Thyroid gland (tissue), 4 donors: ENCODE data around the gene GSN. TPM values are rescaled to one million over a fixed set of nuclear protein-coding genes. Genes with fewer than 3 reads are reported as not detected.
A peak's percentile ranks its signal among the peaks of the same experiment; 100 is the strongest.

Experiments used
- DNase-seq, 2 donors: peaks; one replicate each; pipeline ENCODE4 v3.0.0-alpha.2; 2019
- H3K27ac ChIP-seq, 3 donors: fragments of 200-600 bp; sonication (generic); 1 replicate in 2 of 3; 2 replicates in 1 of 3; pipeline ENCODE4 v1.5.1; 2016 to 2019; ENCODE audit warnings: mild to moderate bottlenecking in 1 of 3, moderate library complexity in 1 of 3
- H3K27me3 ChIP-seq: fragments of 200-600 bp; sonication (generic); one replicate; pipeline ENCODE4 v1.5.1; 2019
- H3K36me3 ChIP-seq, 2 donors: fragments of 200-600 bp; sonication (generic); one replicate each; pipeline ENCODE4 v1.5.1; 2016 to 2019
- H3K4me1 ChIP-seq, 2 donors: fragments of 200-600 bp; sonication (generic); one replicate each; pipeline ENCODE4 v1.5.1; 2017 to 2019
- H3K4me3 ChIP-seq, 3 donors: fragments of 200-600 bp; sonication (generic); replicated peaks in 1 of 3; 1 replicate in 2 of 3; 2 replicates in 1 of 3; pipeline ENCODE4 v1.5.1; 2016; ENCODE audit warnings: mild to moderate bottlenecking in 1 of 3
- H3K9me3 ChIP-seq: fragments of 200-600 bp; sonication (generic); one replicate; pipeline ENCODE4 v1.5.1; 2017
- POLR2A ChIP-seq, 2 donors: fragments of 450-650 bp; IDR thresholded peaks; one replicate each; pipeline ENCODE4 v1.6.1; 2017; ENCODE audit warnings: antibody characterized with exemption in 2 of 2, mild to moderate bottlenecking in 2 of 2, moderate library complexity in 1 of 2
- WGBS, 2 donors: methylation state at CpG; one replicate each; pipeline ENCODE4 v1.1.5; 2017; 5-methylcytosine and 5-hydroxymethylcytosine counted together
- intact Hi-C: fragments of 100-400 bp; cut with DNase I; formaldehyde crosslinking; loops from one replicate; pipeline ENCODE4 v1.15.1; 2023
- total RNA-seq, 4 donors: library from RNA; depleted of rRNA; stranded (reverse); fragments of >200 nt; gene quantifications; one replicate each; pipeline ENCODE4 v1.2.3, GENCODE V29; 2016
- TF ChIP-seq, protein P1 (sequence below), 6 experiments: fragments of 200-600 bp in 3 of 6; fragments of 450-650 bp in 3 of 6; sonication (generic) in 3 of 6; IDR thresholded peaks; one replicate each; pipeline ENCODE4 v1.5.1; 2016 to 2019; ENCODE audit warnings: antibody characterized with exemption in 6 of 6, mild to moderate bottlenecking in 2 of 6, inconsistent platforms in 1 of 6, moderate library complexity in 1 of 6

GSN gene
- total RNA-seq, 4 donors from 2014 or later: 1,151 to 1,624 (median 1,443) TPM

- Histone ChIP-seq H3K36me3 (no peaks in the 10 kb centered on the region), H3K27ac (peak overlapping the region; percentile 4 to 83 (median 82)), H3K9me3 (no peaks in the 10 kb centered on the region), H3K4me3 (no peak overlapping the region), H3K27me3 (no peaks in the 10 kb centered on the region), H3K4me1 (peaks cover 70 to 76% of the 10 kb centered on the region in 2 donors)
- no peak for DNase-seq
- intact Hi-C loops: no loop called here
- TF ChIP-seq POLR2A (IDR thresholded peaks at IDR 0.05): no peak
- TF ChIP-seq, protein P1, sequence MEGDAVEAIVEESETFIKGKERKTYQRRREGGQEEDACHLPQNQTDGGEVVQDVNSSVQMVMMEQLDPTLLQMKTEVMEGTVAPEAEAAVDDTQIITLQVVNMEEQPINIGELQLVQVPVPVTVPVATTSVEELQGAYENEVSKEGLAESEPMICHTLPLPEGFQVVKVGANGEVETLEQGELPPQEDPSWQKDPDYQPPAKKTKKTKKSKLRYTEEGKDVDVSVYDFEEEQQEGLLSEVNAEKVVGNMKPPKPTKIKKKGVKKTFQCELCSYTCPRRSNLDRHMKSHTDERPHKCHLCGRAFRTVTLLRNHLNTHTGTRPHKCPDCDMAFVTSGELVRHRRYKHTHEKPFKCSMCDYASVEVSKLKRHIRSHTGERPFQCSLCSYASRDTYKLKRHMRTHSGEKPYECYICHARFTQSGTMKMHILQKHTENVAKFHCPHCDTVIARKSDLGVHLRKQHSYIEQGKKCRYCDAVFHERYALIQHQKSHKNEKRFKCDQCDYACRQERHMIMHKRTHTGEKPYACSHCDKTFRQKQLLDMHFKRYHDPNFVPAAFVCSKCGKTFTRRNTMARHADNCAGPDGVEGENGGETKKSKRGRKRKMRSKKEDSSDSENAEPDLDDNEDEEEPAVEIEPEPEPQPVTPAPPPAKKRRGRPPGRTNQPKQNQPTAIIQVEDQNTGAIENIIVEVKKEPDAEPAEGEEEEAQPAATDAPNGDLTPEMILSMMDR (IDR thresholded peaks at IDR 0.05): no peak
- 44 to 71% methylated on average over 2 of the region's 2 CpGs for WGBS, 2 donors
Measured at GRCh38 chr9:121365564-121365963, 97.6 kb downstream of the GSN start.

GRCh38 chr9:121366611-121367192 is 98.7 kb downstream of the GSN start:
- H3K4me1 ChIP-seq: peaks cover 58 to 71% of the 10 kb centered on the region in 2 donors
- no peaks in the 10 kb centered on the region for H3K36me3 ChIP-seq
- no peaks in the 10 kb centered on the region for H3K27me3 ChIP-seq
- intact Hi-C loops: no loop called here
- H3K4me3 ChIP-seq: no peak overlapping the region
- WGBS, 2 donors: 87 to 88% methylated on average over 5 of the region's 5 CpGs
- H3K27ac ChIP-seq: peak overlapping the region in 2 of 3 donors; percentile 93
- H3K9me3 ChIP-seq: no peaks in the 10 kb centered on the region
- no peak for DNase-seq
- TF ChIP-seq POLR2A (IDR thresholded peaks at IDR 0.05): no peak
- TF ChIP-seq, protein P1 (IDR thresholded peaks at IDR 0.05): no peak

GRCh38 chr9:121367306-121368137 is 99.6 kb downstream of the GSN start:
- TF ChIP-seq, protein P1 (IDR thresholded peaks at IDR 0.05): no peak
- TF ChIP-seq POLR2A (IDR thresholded peaks at IDR 0.05): no peak
- intact Hi-C loops: no loop called here
- H3K4me3 ChIP-seq: peak overlapping the region in 1 of 3 donors; percentile 63
- DNase-seq: no peak
- H3K36me3 ChIP-seq: no peaks in the 10 kb centered on the region
- H3K27me3 ChIP-seq: no peaks in the 10 kb centered on the region
- H3K27ac ChIP-seq: peak overlapping the region; percentile 10 to 93 (median 93)
- peaks cover 53 to 71% of the 10 kb centered on the region in 2 donors for H3K4me1 ChIP-seq
- WGBS, 2 donors: 57 to 79% methylated on average over 4 of the region's 4 CpGs
- no peaks in the 10 kb centered on the region for H3K9me3 ChIP-seq

GRCh38 chr9:121368138-121368522 is 100.2 kb downstream of the GSN start:
- Histone ChIP-seq H3K4me1 (peaks cover 47 to 72% of the 10 kb centered on the region in 2 donors), H3K36me3 (no peaks in the 10 kb centered on the region), H3K9me3 (no peaks in the 10 kb centered on the region), H3K27me3 (no peaks in the 10 kb centered on the region), H3K4me3 (peak overlapping the region in 1 of 3 donors; percentile 63), H3K27ac (peak overlapping the region; percentile 86 to 93 (median 93))
- intact Hi-C loops: no loop called here
- TF ChIP-seq, protein P1 (IDR thresholded peaks at IDR 0.05): no peak
- no peak for TF ChIP-seq POLR2A (IDR thresholded peaks at IDR 0.05)
- WGBS, 2 donors: 61 to 68% methylated on average over 1 of the region's 1 CpG
- DNase-seq: no peak

- WGBS, 2 donors: 66 to 70% methylated on average over 8 of the region's 8 CpGs
- no peak for TF ChIP-seq POLR2A (IDR thresholded peaks at IDR 0.05)
- TF ChIP-seq, protein P1 (IDR thresholded peaks at IDR 0.05): no peak
- intact Hi-C loops: no loop called here
- Histone ChIP-seq H3K4me1 (peaks cover 41 to 69% of the 10 kb centered on the region in 2 donors), H3K36me3 (no peaks in the 10 kb centered on the region), H3K4me3 (peak overlapping the region in 1 of 3 donors; percentile 63), H3K9me3 (no peaks in the 10 kb centered on the region), H3K27me3 (no peaks in the 10 kb centered on the region), H3K27ac (peak overlapping the region; percentile 86 to 93 (median 93))
- DNase-seq: no peak
Measured at GRCh38 chr9:121368745-121369144, 100.8 kb downstream of the GSN start.
